Progenitor cell of endocrine pancreas (in vitro differentiated cells): ENCODE results near the gene SRSF10. TPM values are rescaled to one million over a fixed set of nuclear protein-coding genes. Genes with fewer than 3 reads are reported as not detected.

ENCODE experiments used
- DNase-seq: peaks from one replicate; pipeline ENCODE4 v3.0.0; 2021; ENCODE audit warnings: low spot score; ENCODE audit not compliant: unreplicated experiment
- H3K27ac Mint-ChIP-seq: 2 replicates; pipeline ENCODE4 v1.8.0; 2021; ENCODE audit warnings: mild to moderate bottlenecking, moderate library complexity, mixed read lengths
- H3K27me3 Mint-ChIP-seq: 2 replicates; pipeline ENCODE4 v1.8.0; 2021; ENCODE audit warnings: mixed read lengths
- H3K36me3 Mint-ChIP-seq: 2 replicates; pipeline ENCODE4 v1.8.0; 2022; ENCODE audit warnings: mixed read lengths; ENCODE audit not compliant: insufficient read depth
- H3K4me1 Mint-ChIP-seq: 2 replicates; pipeline ENCODE4 v1.8.0; 2021; ENCODE audit warnings: low read depth, mixed read lengths
- H3K4me3 Mint-ChIP-seq: 2 replicates; pipeline ENCODE4 v1.8.0; 2021; ENCODE audit warnings: low read depth, mild to moderate bottlenecking, moderate library complexity, mixed read lengths
- H3K9me3 Mint-ChIP-seq: 2 replicates; pipeline ENCODE4 v1.8.0; 2021; ENCODE audit warnings: low read depth, mixed read lengths
- total RNA-seq: library from RNA; stranded (reverse); gene quantifications from 2 replicates; pipeline ENCODE4 v1.2.1, GENCODE V29; 2021
- TF ChIP-seq, protein P1 (sequence below): fragments of 200-600 bp; sonication (generic); IDR thresholded peaks from one replicate; pipeline ENCODE4 v1.5.0; 2021; ENCODE audit warnings: antibody characterized with exemption, mild to moderate bottlenecking; ENCODE audit not compliant: unreplicated experiment

SRSF10 gene
- total RNA-seq, 1 donor from 2014 or later, result 215 TPM

DNA sequence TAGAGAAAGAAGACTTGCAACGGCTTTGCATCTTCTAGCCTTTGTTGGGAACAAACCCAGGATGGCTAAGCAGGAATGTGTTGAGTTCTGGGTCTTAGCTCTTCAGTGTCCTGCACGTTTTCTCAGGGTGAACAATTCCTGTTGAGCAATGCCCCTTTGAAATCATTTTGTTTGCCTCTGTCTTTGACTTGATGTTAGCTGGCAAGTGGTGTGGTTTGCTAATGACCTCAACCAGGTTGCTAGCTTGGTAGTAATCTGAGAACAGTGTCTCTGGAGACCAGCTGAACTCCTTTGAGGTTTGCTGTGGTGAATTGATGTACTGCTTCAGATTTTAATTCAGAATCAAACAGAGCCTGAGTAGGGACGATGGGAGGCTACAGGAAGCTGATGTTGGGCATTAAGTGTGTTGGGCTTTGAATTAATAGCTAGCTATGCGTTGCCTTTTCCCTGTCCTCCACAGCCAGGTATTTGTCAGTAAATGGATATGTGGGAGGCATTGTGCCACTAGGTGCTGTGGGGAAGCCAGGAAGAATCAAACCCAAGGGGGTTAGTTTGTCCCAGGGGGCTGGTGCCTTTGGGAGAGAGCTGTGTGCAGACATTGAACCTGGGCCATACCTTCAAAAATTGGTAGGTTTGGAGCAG is 23.3 kb upstream of the SRSF10 start:
- peaks cover 9% of the 10 kb centered on the region for H3K4me1 Mint-ChIP-seq
- H3K27ac Mint-ChIP-seq, result peak overlapping the region; percentile 78
- H3K9me3 Mint-ChIP-seq, result no peaks in the 10 kb centered on the region
- no peak for DNase-seq
- H3K36me3 Mint-ChIP-seq, result no peaks in the 10 kb centered on the region
- TF ChIP-seq, protein P1, sequence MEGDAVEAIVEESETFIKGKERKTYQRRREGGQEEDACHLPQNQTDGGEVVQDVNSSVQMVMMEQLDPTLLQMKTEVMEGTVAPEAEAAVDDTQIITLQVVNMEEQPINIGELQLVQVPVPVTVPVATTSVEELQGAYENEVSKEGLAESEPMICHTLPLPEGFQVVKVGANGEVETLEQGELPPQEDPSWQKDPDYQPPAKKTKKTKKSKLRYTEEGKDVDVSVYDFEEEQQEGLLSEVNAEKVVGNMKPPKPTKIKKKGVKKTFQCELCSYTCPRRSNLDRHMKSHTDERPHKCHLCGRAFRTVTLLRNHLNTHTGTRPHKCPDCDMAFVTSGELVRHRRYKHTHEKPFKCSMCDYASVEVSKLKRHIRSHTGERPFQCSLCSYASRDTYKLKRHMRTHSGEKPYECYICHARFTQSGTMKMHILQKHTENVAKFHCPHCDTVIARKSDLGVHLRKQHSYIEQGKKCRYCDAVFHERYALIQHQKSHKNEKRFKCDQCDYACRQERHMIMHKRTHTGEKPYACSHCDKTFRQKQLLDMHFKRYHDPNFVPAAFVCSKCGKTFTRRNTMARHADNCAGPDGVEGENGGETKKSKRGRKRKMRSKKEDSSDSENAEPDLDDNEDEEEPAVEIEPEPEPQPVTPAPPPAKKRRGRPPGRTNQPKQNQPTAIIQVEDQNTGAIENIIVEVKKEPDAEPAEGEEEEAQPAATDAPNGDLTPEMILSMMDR, result no peak
- peaks cover 6% of the 10 kb centered on the region for H3K27me3 Mint-ChIP-seq
- no peak overlapping the region for H3K4me3 Mint-ChIP-seq

DNA sequence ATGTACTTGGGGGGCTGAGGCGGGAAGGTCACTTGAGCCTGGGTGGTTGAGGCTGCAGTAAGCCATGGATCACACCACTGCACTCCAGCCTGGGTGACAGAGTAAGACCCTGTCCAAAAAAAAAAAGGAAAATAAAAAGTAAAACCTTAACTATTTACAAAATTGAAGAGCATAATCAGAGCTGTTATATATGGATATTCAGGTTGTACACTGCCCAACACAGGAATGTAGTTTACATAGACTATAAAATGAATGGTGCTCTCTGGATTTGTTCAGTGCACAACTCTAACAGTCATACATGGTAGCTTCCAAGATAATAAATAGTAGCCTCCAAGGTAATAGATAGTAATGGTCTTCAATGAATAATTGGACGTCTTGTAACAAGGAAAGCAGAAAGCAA is 22.6 kb upstream of the SRSF10 start:
- peaks cover 6% of the 10 kb centered on the region for H3K27me3 Mint-ChIP-seq
- TF ChIP-seq, protein P1, result no peak
- peaks cover 8% of the 10 kb centered on the region for H3K4me1 Mint-ChIP-seq
- no peak overlapping the region for H3K4me3 Mint-ChIP-seq
- no peak overlapping the region for H3K27ac Mint-ChIP-seq
- H3K9me3 Mint-ChIP-seq, result no peaks in the 10 kb centered on the region
- H3K36me3 Mint-ChIP-seq, result no peaks in the 10 kb centered on the region
- no peak for DNase-seq

DNA sequence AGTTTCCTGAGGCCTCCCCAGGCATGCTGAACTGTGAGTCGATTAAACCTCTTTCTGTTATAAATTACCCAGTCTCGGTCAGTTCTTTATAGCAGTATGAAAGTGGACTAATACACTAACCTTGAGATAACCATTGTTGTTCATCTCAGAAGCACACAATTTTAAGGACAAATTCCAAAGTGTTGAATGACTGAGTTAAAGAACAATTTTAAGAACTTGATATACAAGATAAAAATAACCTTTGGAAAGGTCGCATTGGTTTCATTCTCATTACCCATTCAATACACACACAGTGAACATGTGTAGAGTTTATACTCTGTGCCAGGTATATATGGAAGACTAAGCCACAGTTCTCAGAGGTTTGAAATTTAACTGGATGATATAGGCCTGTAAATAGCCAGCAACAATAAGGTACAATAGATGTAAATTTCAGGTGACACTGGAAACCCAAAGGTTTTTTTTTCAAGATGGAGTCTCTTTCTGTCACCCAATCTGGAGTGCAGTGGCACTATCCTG is 19.1 kb upstream of the SRSF10 start:
- H3K27ac Mint-ChIP-seq, result no peak overlapping the region
- DNase-seq, result no peak
- TF ChIP-seq, protein P1, result no peak
- no peaks in the 10 kb centered on the region for H3K36me3 Mint-ChIP-seq
- no peaks in the 10 kb centered on the region for H3K9me3 Mint-ChIP-seq
- no peak overlapping the region for H3K4me3 Mint-ChIP-seq
- peaks cover 8% of the 10 kb centered on the region for H3K4me1 Mint-ChIP-seq
- H3K27me3 Mint-ChIP-seq, result peaks cover 3% of the 10 kb centered on the region

DNA sequence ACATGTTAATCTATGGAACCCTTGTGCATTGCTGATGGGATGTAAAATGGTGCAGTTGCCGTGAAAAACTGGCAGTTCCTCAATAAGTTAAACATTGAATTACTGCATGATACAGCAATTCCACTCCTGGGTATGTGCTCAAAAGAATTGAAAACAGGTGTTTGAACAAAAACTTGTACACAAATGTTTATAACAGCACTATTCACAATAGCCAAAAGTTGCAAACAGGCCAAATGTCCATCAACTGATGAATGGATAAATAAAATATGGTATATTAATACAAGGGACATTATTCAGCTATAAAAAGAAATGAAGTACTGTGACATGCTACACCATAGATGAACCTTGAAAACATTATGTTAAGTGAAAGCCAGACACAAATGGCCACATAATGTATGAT is 17.7 kb upstream of the SRSF10 start:
- H3K27ac Mint-ChIP-seq, result no peak overlapping the region
- H3K36me3 Mint-ChIP-seq, result no peaks in the 10 kb centered on the region
- DNase-seq, result no peak
- H3K4me3 Mint-ChIP-seq, result no peak overlapping the region
- H3K9me3 Mint-ChIP-seq, result no peaks in the 10 kb centered on the region
- TF ChIP-seq, protein P1, result no peak
- no peaks in the 10 kb centered on the region for H3K27me3 Mint-ChIP-seq
- no peaks in the 10 kb centered on the region for H3K4me1 Mint-ChIP-seq

DNA sequence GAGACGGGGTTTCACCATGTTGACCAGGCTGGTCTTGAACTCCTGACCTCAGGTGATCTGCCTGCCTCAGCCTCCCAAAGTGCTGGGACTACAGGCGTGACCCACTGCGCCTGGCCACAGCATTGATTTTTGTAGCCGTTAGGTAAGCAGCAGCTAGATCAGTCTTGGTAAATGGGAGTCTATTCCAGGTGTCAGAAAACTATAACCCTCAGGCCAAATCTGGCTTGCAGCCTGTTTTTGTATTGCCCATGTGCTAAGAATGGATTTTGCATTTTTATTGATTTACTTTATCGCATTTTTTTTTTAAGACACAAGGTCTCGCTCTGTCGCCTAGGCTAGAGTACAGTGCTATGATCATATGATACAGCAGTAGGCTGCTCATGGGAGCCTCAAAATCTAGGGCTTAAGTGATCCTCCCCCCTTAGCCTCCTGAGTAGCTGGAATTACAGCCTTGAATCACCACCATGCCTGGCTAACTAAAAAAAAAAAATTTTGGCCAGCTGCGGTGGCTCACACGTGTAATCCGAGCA is 16.6 kb upstream of the SRSF10 start:
- no peak for DNase-seq
- no peak overlapping the region for H3K27ac Mint-ChIP-seq
- no peaks in the 10 kb centered on the region for H3K9me3 Mint-ChIP-seq
- H3K36me3 Mint-ChIP-seq, result no peaks in the 10 kb centered on the region
- TF ChIP-seq, protein P1, result no peak
- no peaks in the 10 kb centered on the region for H3K27me3 Mint-ChIP-seq
- H3K4me3 Mint-ChIP-seq, result no peak overlapping the region
- no peaks in the 10 kb centered on the region for H3K4me1 Mint-ChIP-seq
